Neural progenitor cell (in vitro differentiated cells): Measurements from ENCODE around the gene ADCY9.

ENCODE experiments used
- CTCF ChIP-seq: fragments of 200-600 bp; sonication (generic); IDR thresholded peaks from 2 replicates; pipeline ENCODE4 v1.5.1; 2017; ENCODE audit warnings: antibody characterized with exemption, mild to moderate bottlenecking
- EZH2 ChIP-seq: fragments of 200-600 bp; sonication (generic); IDR thresholded peaks from 2 replicates; pipeline ENCODE4 v1.6.1; 2017; ENCODE audit warnings: antibody characterized with exemption, mild to moderate bottlenecking, moderate library complexity

- no peak for TF ChIP-seq CTCF
- no peak for TF ChIP-seq EZH2
Observed at GRCh38 chr16:4139968-4140367, 23.7 kb upstream of the ADCY9 start.
